GM18867 (cell line): Measurements from ENCODE around the gene TRAPPC13.
"Not testable (repeated sequence)": the region's sequence is repeated elsewhere in the genome, so short reads cannot be mapped to it uniquely, and the experiment has no call there.

ENCODE experiments used
- ATAC-seq: cut with Tn5 transposase; IDR thresholded peaks from one replicate; pipeline ENCODE4 v1.9.1; 2021; ENCODE audit warnings: mild to moderate bottlenecking, moderate library complexity; ENCODE audit not compliant: unreplicated experiment

TRAPPC13 gene

GRCh38 chr5:65674749-65675148, 49.9 kb downstream of the TRAPPC13 start:
- no peak for ATAC-seq

- ATAC-seq: not testable (repeated sequence)
These were observed 51.2 kb downstream of the TRAPPC13 start for GRCh38 chr5:65676056-65676455.

- ATAC-seq: no peak
These were observed 57.3 kb downstream of the TRAPPC13 start for GRCh38 chr5:65682148-65682547.

GRCh38 chr5:65693121-65693520, 68.3 kb downstream of the TRAPPC13 start:
- ATAC-seq: no peak

- ATAC-seq: no peak
These were observed 70.4 kb downstream of the TRAPPC13 start for GRCh38 chr5:65695162-65695755.

- no peak for ATAC-seq
These were observed 71.1 kb downstream of the TRAPPC13 start for GRCh38 chr5:65695896-65696295.

GRCh38 chr5:65696892-65697291, 72.1 kb downstream of the TRAPPC13 start:
- no peak for ATAC-seq

- ATAC-seq: no peak
These were observed 74.5 kb downstream of the TRAPPC13 start for GRCh38 chr5:65699338-65699737.

GRCh38 chr5:65702036-65702435, 77.2 kb downstream of the TRAPPC13 start:
- ATAC-seq: no peak

GRCh38 chr5:65704621-65705239, 79.9 kb downstream of the TRAPPC13 start:
- no peak for ATAC-seq

GRCh38 chr5:65707663-65708062, 82.8 kb downstream of the TRAPPC13 start:
- no peak for ATAC-seq

GRCh38 chr5:65708145-65708544, 83.3 kb downstream of the TRAPPC13 start:
- ATAC-seq: no peak
